AG10803 (cell line): ENCODE data around the gene CTNND2.
A peak's percentile ranks its signal among the peaks of the same experiment; 100 is the strongest.

Source experiments
- DNase-seq: peaks from one replicate; pipeline ENCODE4 v3.0.0; 2010; ENCODE audit warnings: low read depth
- H3K4me3 ChIP-seq: 2 replicates; pipeline ENCODE4 v1.5.1; 2011; ENCODE audit warnings: mild to moderate bottlenecking, low read length, control low read depth
- TF ChIP-seq, protein P1 (sequence below): conservative IDR thresholded peaks from 2 replicates; pipeline ENCODE4 v1.5.1; 2011; ENCODE audit warnings: mild to moderate bottlenecking, low read length, control low read depth, inconsistent platforms

Gene CTNND2

DNA sequence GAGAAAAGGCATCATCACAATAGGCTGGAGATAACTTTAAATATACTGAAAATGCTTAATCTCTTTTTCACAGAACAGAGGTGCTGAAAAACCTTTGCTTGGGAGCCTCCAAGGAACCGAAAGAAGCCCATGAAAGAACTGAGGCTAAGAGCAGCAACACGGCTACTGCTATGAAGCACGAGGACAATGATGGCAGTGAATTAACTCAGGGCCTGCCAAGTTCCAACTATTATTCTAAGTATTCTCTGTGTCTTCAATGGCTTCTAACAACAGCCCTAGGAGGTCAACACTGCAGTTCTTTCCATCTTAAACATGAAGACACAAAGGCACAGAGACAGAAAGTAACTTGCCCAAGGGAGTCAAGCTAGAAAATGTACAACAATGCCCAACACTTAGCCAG lies 850.2 kb downstream of the CTNND2 start:
- H3K4me3 ChIP-seq, result no peak overlapping the region
- no peak for DNase-seq
- TF ChIP-seq, protein P1, sequence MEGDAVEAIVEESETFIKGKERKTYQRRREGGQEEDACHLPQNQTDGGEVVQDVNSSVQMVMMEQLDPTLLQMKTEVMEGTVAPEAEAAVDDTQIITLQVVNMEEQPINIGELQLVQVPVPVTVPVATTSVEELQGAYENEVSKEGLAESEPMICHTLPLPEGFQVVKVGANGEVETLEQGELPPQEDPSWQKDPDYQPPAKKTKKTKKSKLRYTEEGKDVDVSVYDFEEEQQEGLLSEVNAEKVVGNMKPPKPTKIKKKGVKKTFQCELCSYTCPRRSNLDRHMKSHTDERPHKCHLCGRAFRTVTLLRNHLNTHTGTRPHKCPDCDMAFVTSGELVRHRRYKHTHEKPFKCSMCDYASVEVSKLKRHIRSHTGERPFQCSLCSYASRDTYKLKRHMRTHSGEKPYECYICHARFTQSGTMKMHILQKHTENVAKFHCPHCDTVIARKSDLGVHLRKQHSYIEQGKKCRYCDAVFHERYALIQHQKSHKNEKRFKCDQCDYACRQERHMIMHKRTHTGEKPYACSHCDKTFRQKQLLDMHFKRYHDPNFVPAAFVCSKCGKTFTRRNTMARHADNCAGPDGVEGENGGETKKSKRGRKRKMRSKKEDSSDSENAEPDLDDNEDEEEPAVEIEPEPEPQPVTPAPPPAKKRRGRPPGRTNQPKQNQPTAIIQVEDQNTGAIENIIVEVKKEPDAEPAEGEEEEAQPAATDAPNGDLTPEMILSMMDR, result no peak

DNA sequence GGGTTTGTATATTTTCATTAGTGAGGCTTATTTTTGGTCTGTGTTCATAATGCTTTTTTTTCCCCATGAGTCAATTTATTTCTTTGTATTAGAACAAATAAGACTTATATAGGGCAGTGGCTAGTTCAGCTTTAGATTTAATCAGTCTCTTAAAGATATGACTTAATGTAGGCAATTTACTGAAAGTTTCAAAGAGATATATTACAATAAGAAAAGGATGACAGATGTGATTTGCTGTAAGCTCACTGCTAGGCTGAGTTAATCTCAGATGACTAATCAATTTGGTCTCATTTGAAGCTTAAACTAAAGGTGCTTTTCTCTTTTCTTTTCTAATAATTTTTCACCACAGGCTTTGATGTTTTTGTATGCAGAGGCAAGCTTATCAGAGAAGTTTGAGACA lies 851.4 kb downstream of the CTNND2 start:
- no peak for DNase-seq
- H3K4me3 ChIP-seq, result no peak overlapping the region
- TF ChIP-seq, protein P1, result no peak

DNA sequence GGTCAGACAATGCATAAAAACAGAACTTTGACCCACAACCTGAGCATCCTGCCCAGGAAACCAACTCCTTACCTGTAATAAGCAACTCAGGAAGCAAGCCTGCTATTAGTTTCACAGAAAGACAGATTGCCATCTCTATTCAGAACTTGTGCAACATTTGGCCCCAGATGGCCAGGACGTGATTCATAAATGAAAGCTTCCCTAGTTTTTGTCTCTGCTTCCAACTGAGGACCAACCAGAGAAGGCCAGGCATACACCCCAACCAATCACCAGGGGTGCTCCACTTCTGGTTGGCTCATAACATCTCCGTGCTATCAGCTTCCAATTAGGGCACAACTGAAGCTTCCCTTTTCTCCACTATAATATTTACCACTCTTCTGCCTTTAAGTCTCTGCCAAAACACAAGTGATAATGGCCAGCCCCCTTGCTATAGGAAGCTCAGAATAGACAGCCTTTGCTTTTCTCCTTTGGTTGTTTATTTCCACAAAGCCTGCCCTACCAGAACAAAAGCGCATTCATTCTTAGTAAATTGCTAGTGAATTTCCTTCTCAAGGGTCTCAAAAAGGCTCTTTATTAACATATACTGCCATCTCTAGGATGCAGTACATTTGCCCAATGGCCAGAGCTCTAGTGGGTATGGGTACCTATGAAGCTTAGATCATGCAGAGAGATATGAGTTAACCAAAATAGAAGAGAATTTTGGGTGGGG lies 853.5 kb downstream of the CTNND2 start:
- no peak overlapping the region for H3K4me3 ChIP-seq
- peak; percentile 3 for DNase-seq
- TF ChIP-seq, protein P1, result no peak

DNA sequence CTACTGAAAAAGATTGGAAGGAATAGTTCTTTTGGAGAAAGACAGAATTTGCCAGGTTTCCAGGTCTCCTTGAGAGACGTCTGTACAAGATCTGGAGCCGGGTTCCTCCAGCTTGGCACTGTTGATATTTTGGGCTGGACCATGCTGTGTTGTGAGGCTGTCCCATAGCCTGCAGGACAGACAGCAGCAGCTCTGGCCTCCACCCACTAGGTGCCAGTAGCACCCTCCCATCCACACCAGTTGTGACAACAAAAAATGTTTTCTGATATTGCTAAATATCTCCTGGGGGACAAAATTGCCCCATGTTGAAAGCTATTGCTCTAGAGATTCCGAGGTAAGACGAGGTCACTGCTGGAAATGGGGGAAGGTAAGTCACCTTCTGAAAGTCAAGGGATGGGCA lies 855.5 kb downstream of the CTNND2 start:
- no peak for DNase-seq
- no peak overlapping the region for H3K4me3 ChIP-seq
- TF ChIP-seq, protein P1, result no peak

DNA sequence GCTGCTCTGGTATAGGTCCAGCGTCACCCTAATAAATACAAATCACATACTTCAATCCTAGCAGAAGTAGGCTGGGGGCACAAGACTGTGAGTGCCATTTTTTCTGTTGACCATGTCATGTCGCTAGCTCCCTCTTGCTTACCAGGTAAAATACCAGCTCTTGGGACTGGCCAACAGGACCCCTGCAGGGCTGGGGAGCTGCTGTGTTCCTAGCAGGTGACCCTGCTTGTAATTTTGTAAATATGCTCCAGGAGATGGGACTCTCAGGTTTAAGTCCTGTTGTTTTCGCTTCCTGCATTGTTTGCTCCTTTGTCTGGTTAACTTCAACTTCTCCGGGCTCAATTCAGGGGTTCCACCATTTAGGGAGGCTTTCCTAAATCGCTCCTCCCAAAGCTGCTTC lies 856.6 kb downstream of the CTNND2 start:
- H3K4me3 ChIP-seq, result no peak overlapping the region
- TF ChIP-seq, protein P1, result no peak
- DNase-seq, result no peak

DNA sequence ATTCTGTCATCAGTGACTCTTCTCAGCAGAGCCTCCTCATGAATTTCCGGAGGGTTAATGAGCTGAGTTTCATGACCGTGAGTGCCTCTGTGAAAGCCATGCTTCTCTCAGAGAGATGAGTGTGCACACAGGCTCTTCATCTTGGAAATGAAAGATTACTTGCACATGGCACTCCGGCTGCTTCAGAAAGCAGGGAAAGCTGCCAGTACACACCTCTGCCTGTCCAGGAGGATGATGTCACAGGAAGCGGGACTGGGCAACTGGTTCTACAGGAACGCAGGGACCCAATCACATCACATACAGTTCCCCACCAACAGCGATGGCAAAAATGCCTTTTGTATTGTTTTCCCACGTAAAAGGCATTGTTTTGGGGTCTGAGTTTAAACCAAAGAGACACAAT lies 857.2 kb downstream of the CTNND2 start:
- TF ChIP-seq, protein P1, result no peak
- DNase-seq, result no peak
- no peak overlapping the region for H3K4me3 ChIP-seq

DNA sequence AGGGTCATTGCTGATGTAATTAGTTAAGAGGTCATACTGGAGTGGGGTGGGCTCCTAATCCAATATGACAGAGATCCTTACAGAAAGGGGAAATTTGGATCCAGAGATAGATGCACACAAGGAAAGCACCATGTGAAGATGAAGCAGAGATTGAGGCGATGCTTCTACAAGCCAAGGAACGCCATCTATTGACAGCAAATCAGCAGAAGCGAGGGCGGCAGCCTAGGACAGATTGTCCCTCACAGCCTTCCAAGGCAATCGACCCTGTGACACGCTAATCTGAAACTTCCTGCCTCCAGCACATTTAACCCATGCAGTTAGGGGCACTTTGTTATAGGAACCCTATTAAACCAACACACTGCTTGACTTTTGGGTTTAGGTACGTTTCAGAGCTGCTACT lies 858.1 kb downstream of the CTNND2 start:
- peak; percentile 11 for DNase-seq
- TF ChIP-seq, protein P1, result peak; percentile 32; the same call in 1 of the 2 replicates
- H3K4me3 ChIP-seq, result no peak overlapping the region
